GM18868 (cell line): Measurements from ENCODE around the gene HAT1.

ENCODE experiments used
- ATAC-seq: cut with Tn5 transposase; IDR thresholded peaks from one replicate; pipeline ENCODE4 v1.9.1; 2021; ENCODE audit warnings: mild to moderate bottlenecking, moderate library complexity; ENCODE audit not compliant: unreplicated experiment

The HAT1 gene

DNA sequence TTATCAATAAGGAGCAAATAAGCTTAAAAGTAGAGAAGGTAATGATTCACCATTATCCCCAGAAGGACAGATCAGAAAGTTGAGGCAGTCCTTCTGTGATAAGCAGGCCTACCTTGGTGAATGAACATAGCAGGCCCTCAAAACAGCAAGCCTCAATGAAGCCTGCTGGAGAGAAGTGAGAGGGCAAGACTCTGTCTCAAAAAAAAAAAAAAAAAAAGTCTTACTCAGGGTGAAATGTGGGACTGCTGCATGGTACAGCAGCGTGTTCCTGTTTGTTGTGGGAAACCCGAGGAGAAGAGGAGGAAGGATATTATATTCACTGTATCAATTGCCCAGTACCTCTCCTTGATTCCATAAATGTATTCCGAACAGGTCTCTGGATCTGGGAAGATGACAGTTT lies 8.7 kb upstream of the HAT1 start:
- no peak for ATAC-seq

DNA sequence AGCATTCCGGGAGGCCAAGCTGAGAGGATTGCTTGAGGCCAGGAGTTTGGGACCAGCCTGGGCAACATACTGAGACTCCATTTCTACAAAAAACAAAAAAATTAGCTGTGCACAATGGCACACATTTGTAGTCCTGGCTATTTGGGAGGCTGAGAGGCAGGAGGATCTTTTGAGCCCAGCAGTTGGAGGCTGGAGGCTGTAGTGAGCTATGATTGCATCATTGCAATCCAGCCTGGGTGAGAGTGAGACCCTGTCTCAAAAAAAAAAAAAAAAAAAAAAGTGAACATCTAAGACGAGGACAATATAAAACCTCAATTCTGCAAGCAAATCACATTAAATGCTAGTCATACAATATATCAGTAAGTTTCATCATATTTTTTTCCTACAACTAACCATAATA lies 2.8 kb upstream of the HAT1 start:
- no peak for ATAC-seq

DNA sequence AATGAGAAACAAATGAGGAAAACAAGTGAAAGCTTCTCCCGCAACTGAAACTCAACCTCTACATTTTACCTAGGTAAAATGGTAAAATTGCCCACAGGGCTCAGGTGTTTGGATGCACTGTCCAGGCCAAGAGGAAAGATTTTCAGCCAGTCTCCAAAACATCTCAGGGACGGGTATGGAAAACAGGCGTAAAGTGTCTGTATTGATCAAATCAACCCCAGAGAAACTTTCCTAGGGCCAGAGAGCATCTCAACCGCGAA lies 361 bp upstream of the HAT1 start:
- ATAC-seq: no peak

DNA sequence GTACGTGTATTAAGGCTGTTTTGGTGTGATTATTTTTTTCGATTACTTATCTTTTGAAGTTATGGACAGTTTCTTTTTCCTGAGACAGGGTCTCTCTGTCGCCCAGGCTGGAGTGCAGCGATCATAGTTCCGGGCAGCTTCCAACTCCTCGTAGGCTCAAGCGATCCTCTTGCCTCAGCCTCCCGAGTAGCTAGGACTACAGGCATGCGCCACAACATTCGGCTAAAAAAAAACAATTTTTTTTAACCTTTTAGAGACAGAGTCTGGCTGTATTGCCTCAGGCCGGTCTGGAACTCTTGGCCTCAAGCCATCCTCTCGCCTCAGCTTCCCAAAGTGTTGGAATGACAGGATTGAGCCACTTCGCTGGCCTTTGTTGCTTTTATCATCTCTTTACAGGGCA lies 945 bp downstream of the HAT1 start:
- ATAC-seq: no peak

DNA sequence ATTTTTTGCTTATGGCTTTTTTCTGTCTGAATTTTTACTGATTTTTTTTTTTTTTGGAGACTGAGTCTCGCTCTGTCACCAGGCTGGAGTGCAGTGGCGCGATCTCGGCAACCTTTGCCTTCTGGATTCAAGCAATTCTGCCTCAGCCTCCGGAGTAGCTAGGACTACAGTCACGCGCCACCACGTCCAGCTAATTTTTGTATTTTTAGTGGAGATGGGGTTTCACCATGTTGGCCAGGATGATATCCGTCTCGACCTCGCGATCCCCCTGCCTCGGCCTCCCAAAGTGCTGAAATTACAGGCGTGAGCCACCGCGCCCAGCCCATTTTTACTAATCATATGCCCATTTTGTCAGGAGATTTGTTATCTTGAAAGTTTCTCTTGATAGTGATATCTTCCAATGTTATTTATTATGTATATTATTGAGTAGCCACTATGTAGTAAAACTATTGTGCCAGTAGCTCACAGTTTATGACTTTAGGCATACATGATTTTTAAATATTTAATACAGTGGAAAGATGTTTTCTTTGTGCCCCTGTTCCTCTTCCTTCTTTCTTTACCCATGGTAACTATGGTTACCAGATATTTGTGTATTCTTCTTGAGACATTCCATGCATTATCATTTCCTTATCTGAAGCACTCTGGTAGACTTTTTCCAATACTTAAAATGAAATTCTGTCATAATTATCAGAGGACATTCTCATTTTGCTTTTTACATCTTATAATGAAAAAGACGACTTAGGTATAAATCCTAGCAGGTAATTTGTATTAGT lies 2.1 kb downstream of the HAT1 start:
- no peak for ATAC-seq

DNA sequence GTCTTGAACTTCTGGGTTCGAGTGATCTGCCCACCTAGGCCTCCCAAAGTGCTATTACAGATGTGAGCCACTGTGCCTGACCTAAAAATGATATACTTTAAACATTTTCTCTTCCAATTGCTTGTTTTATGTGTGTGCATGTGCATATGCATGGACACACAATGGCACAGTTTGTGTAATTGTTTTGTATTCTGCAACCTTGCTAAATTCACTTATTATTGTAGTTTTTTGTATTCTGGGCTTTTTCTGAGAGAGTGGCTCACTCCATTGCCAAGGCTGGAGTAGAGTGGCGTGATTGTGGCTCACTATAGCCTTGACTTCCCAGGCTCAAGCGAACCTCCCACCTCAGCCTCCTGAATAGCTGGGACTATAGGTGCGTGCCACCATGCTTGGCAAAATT lies 8.1 kb downstream of the HAT1 start:
- no peak for ATAC-seq

DNA sequence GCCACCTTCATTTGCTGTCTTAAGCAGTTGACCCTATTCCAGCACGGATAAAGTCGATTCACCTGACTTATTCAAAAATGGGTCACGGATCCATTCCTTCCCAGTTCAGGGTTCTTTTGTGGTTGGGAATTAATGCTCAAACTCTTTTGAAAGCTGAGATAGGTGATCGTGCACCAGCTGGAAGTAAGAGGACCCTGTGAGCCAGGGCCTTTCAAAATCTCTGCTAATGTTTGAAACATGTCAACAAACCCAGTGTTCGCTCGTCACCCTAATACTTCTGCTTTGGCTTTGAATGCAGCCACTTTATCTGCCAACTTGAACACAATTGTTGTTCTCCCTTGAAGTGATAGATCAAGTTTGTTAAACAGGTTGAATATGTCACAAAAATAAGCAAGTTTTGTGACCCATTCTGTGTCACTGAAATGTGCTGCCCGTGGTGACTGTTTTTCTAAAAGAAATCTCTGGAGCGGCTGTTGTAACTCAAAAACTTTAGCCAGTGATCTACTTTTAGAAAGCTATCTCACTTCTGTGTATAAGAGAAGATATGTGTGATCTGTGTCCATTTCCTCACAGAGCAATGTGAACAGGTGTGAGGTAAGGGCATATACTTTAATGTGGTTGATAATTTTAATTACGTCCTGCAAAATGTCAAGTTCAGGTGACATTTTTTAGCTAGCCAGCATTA lies 16.9 kb downstream of the HAT1 start:
- ATAC-seq: no peak

DNA sequence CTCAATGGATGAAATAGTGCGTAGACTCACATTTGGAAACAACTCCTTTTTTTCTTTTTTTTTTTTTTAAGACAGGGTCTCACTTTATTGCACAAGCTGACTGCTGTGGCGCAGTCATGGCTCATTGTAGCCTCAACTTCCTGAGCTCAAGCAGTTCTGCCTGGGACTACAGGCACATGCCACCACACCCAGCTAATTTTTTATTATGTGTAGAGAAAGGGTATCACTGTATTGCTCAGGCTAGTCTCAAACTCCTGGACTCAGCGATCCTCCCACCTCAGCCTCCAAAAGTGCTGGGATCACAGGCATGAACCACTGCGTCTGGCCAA lies 17.4 kb downstream of the HAT1 start:
- no peak for ATAC-seq

DNA sequence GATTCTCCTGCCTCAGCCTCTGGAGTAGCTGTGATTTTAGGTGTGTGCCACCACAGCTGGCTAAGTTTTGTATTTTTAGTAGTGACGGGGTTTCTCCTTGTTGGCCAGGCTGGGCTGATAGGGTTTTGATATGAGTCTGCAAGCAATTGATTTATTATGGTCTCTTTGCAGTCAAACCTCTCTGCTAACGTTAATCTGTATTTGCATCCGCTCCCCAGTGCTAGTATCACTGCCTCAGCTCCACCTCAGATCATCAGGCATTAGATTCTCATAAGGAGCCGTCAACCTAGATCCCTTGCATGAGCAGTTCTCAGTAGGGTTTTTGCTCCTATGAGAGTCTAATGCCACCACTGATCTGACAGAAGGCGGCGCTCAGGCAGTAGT lies 19.0 kb downstream of the HAT1 start:
- no peak for ATAC-seq

DNA sequence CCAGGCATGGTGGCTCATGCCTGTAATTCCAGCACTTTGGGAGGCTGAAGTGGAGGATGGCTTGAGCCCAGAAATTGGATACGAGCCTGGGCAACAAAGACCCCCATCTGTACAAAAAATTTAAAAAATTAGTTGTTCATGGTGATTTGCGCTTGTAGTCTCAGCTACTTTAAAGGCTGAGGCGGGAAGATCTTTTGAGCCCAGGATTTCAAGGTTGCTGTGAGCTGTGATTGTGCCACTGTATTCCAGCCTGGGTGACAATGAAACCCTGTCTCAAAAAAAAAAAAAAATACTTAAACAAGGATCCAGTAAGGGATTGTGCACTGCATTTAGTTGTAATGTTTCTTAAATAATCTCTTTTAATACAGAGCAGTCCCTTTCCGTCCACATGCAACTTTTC lies 21.6 kb downstream of the HAT1 start:
- no peak for ATAC-seq

DNA sequence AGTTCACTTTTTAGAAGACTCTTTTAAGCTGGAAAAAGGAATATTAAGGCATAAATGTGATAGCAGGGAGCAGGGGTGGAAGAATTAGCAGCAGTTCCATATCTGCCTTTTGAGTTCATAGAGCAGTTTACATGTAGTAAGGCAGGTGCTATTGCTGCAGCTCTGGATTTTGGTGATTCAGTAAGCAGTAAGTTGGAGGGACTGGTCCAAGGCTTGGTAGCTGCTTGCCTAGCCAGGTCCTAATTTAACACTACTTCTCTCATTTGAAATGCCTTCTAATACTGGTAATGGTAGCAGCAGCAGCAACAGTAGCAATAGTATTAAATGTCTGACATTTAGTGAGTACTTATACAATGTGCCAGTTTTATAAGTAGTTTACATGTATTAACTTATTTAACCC lies 30.0 kb downstream of the HAT1 start:
- no peak for ATAC-seq

DNA sequence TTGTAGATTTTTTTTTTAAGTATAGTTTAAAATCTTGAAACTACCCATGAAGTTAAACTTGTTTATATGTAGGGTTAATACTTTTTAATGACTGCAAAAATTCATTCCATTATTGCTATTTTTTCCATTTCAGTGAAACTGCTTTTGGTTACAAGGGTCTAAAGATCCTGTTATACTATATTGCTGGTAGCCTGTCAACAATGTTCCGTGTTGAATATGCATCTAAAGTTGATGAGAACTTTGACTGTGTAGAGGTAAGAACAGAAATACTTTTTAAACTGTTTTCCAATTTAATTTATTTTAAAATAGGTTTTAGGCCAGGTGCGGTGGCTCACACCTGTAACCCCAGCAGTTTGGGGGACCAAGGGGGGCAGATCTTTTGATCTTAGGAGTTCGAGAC lies 30.5 kb downstream of the HAT1 start:
- ATAC-seq: no peak

DNA sequence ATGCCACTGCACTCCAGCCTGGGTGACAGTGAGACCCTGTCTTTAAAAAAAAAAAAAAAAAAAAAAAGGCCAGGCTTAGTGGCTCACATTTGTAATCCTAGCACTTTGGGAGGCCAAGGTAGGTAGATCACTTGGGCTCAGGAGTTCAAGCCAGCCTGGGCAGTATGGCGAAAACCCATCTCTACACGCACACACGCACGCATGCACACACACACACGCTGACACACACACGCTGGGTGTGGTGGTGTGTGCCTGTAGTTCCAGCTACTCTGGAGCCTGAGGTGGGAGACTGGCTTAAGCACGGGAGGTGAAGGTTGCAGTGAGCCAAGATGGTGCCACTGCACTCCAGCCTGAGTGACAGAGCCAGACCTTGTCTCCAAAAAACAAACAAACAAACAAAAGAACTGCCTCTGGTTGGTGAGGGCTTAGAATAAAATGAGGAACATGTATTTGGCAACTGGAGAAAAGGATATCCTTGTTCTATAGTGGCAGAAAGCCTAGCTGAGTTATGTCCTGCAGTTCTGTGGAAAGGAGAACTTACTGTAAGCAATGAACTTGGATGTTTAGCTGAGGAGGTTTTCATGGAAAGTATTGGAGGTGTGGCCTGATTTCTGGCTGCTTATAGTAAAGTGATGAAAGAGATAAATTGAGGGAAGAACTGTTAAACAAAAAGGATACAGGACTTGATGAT lies 34.0 kb downstream of the HAT1 start:
- no peak for ATAC-seq

DNA sequence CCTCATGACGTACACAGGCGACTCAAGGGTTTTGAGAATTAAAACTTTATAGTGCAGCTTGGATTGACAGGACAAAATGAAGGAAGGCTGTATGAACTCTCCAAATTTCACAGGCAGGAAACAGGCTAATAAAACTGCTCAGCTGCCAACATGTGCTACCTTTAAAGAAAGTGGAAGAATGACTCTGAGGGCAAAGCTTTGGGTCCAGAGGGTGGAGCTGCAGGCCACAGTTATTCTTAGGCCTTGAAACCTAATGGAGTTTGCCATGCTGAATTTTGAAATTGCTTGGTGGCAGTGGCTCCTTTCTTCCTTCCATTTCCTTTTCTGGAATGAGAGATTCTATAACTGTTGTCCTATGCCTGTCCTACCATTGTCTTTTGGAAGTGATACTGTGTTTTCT lies 34.8 kb downstream of the HAT1 start:
- ATAC-seq: no peak

DNA sequence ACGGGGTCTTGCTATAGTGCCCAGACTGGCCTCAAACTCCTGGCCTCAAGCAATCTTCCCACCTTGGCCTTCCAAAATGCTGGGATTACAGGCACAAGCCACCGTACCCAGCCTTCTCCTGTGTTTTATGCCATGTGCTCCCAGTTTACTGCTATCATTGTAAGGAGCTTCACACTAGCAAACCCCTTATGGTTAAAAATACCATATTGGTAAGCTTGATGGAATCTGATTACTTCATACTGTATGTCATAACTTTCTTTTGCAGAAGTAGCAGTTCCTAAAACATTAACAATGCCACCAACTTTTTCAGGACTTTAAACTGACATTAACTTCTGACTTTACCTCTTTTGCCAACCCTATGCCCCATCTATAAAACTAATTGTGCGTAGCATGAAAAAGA lies 36.2 kb downstream of the HAT1 start:
- ATAC-seq: no peak

DNA sequence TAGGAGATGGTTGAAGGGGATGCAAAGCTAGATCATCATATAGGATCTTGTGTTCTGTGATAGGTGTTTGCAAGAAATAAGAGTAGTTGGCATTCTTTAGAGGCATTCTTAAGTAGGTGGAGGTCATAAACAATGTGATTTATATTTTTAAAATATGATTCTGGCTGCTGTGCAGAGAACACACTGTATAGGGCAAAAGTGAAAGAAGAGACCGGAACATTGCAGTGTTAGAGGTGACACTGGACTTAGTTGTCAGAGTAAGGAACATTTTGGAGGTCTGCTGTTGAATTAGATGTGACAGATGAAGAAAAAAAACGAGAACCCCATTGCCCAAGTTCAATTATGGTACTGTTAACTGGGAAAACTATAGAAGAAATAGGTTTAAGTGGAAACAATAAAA lies 37.7 kb downstream of the HAT1 start:
- no peak for ATAC-seq

DNA sequence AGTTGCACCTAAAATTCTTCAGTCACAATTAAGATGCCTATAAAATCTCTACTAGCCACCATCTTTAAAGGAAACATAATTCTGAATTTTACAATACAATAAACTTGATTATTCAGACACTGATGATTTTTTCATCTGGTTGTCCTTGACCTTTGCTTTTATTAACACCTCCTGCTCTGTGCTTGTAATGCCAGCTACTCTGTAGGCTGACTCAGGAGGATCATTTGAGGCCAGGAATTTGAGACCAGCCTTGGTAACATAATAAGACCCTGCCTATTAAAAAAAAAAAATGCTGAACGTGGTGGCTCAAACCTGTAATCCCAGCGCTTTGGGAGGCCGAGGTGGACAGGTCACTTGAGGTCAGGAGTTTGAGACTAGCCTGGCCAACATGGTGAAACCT lies 38.3 kb downstream of the HAT1 start:
- no peak for ATAC-seq

DNA sequence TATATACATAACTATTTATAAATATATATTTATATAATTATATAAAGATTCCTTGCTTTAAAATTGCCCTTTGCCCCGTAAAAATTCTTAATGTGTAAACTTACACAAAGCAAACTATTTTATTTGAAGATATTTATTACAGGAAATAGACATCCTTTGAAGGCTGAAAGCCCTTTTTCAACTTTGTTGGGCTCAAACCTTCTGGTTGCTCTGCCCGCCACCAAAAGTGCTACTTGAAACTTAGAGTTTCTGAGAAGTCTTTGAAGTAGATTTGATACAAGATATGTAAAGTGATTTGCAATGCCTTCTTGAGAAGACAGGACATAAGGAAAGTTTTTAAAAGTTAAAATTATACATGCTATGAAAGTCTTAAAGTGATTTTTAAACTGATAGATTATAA lies 40.9 kb downstream of the HAT1 start:
- ATAC-seq: no peak

DNA sequence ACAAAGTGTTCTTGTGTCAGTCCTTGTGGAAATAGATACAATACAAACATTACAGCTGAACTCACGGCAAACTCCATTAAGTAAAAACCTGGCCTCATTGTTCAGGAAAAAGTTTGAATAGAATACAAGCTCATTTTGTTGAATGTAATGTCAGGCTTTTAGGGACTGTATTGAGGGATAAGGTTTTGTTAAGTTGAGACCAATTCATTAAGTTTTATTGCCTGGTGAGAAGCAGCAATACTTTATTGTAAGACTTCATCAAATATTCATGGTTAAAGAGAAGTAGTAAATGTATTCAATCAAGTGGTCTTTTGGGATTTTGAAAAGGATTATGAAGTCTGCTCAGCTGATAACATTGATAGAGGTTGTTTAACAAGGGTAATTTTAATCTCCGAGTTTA lies 42.0 kb downstream of the HAT1 start:
- ATAC-seq: no peak

DNA sequence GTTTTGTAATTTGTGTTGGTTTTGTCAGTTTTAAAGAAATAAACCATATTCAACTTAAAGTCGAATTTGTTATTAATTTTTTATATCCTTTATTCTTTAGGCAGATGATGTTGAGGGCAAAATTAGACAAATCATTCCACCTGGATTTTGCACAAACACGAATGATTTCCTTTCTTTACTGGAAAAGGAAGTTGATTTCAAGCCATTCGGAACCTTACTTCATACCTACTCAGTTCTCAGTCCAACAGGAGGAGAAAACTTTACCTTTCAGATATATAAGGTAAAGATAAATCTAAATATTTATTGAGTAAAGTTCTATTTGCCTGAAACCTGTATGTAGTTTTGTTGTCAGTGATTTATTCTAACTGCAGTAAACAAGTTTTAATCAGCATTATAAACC lies 43.0 kb downstream of the HAT1 start:
- ATAC-seq: no peak

DNA sequence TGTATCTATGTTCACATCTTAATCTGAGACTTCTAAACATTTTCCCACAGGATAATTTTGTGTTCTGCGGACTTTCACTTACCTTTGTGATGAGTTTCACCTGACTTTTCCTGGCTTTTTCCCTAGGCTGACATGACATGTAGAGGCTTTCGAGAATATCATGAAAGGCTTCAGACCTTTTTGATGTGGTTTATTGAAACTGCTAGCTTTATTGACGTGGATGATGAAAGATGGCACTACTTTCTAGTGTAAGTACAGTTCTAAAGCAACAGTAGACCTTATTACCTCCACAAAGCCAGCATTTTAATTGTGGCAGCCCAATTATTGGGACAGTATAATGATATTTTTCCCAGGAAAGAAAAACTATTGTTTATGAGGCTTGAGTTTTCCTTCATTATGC lies 43.4 kb downstream of the HAT1 start:
- ATAC-seq: no peak

DNA sequence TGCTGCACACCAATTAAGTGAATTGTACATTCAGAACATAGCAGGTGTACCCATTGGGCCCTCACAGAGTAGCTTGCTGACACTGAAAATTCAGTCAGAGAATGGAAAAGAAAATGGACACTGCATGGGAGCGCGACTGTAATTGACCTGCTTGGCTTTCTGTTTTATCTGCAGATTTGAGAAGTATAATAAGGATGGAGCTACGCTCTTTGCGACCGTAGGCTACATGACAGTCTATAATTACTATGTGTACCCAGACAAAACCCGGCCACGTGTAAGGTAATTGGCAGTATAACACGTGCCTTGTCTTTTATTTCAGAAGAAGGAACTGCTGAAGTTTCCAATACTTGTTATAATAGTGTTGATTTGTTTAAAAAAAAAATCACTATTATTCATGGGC lies 44.0 kb downstream of the HAT1 start:
- no peak for ATAC-seq

DNA sequence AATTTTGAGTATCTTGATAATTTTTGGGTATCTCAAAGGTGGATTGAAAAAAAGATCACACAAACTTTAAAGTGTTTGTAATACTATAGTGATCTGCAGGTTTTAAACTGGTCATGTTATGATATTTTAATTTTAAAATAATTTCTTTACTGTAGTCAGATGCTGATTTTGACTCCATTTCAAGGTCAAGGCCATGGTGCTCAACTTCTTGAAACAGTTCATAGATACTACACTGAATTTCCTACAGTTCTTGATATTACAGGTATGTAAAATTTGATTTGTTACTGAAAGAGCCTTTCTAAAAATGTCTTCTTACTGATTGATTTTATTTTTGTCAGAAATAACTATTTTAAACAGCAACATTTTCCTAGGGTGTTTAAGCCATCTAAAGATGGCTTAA lies 44.4 kb downstream of the HAT1 start:
- ATAC-seq: no peak
